SU-DHL-6 (cell line): ENCODE data around the gene KCNH8.

ENCODE experiments used
- H2AFZ ChIP-seq: fragments of 200-600 bp; sonication (generic); 2 replicates; pipeline ENCODE4 v1.6.1; 2014; ENCODE audit warnings: low read depth, mild to moderate bottlenecking, moderate library complexity, mixed read lengths, antibody characterized with exemption, low read length; ENCODE audit not compliant: severe bottlenecking
- H3F3A ChIP-seq: fragments of 200-600 bp; shearing (Covaris generic); 2 replicates; pipeline ENCODE4 v1.6.0; 2016; ENCODE audit warnings: antibody characterized with exemption, mild to moderate bottlenecking; ENCODE audit not compliant: insufficient read depth
- H3K27ac ChIP-seq: fragments of 200-600 bp; sonication (generic); 2 replicates; pipeline ENCODE4 v1.5.1; 2016; ENCODE audit warnings: low read depth, mild to moderate bottlenecking, low read length, moderate library complexity, mixed read lengths
- H3K27me3 ChIP-seq: fragments of 200-600 bp; sonication (generic), shearing (Covaris generic); 2 replicates; pipeline ENCODE4 v1.6.0; 2014; ENCODE audit warnings: mild to moderate bottlenecking, low read length
- H3K36me3 ChIP-seq: fragments of 200-600 bp; sonication (generic); 2 replicates; pipeline ENCODE4 v1.6.1; 2014; ENCODE audit warnings: mild to moderate bottlenecking, low read length, mixed read lengths
- H3K4me2 ChIP-seq: fragments of 300-600, 200-600 bp; shearing (Covaris generic), sonication (generic); 2 replicates; pipeline ENCODE4 v1.6.0; 2014; ENCODE audit warnings: low read length, low read depth, mild to moderate bottlenecking; ENCODE audit not compliant: poor library complexity, severe bottlenecking
- H3K4me3 ChIP-seq: fragments of 200-600 bp; sonication (generic); 2 replicates; pipeline ENCODE4 v1.5.1; 2014; ENCODE audit warnings: antibody characterized with exemption, low read length, mild to moderate bottlenecking, mixed read lengths; ENCODE audit not compliant: insufficient read depth, poor library complexity, severe bottlenecking
- H3K79me2 ChIP-seq: fragments of 200-600 bp; sonication (generic); 2 replicates; pipeline ENCODE4 v1.6.1; 2014; ENCODE audit warnings: mild to moderate bottlenecking, low read length, moderate library complexity; ENCODE audit not compliant: insufficient read depth
- H3K9ac ChIP-seq: fragments of 200-600 bp; sonication (generic); 2 replicates; pipeline ENCODE4 v1.7.0; 2014; ENCODE audit warnings: mild to moderate bottlenecking, low read length
- H3K9me2 ChIP-seq: fragments of 200-600 bp; sonication (generic); replicated peaks from 2 replicates; pipeline ENCODE4 v1.6.1; 2014; ENCODE audit warnings: low read length; ENCODE audit not compliant: insufficient read depth
- H3K9me3 ChIP-seq: fragments of 200-600 bp; sonication (generic); 2 replicates; pipeline ENCODE4 v1.6.1; 2014; ENCODE audit warnings: low read length, mixed read lengths; ENCODE audit not compliant: insufficient read depth
- H4K20me1 ChIP-seq: fragments of 200-600 bp; sonication (generic); 2 replicates; pipeline ENCODE4 v1.6.1; 2014; ENCODE audit warnings: low read depth, mild to moderate bottlenecking, antibody characterized with exemption, low read length, moderate library complexity, mixed read lengths
- EZH2phosphoT487 ChIP-seq: fragments of 200-600 bp; sonication (generic), shearing (Covaris generic); conservative IDR thresholded peaks from 2 replicates; pipeline ENCODE4 v1.6.1; 2018; ENCODE audit warnings: mild to moderate bottlenecking, antibody characterized with exemption, low read length, moderate library complexity, mixed read lengths
- TF ChIP-seq, protein P1 (sequence below): fragments of 200-600 bp; sonication (generic); IDR thresholded peaks from one replicate; pipeline ENCODE4 v1.5.1; 2017; ENCODE audit warnings: antibody characterized with exemption, mild to moderate bottlenecking, low read length, moderate library complexity; ENCODE audit not compliant: insufficient read depth, poor library complexity, severe bottlenecking

KCNH8 gene

DNA sequence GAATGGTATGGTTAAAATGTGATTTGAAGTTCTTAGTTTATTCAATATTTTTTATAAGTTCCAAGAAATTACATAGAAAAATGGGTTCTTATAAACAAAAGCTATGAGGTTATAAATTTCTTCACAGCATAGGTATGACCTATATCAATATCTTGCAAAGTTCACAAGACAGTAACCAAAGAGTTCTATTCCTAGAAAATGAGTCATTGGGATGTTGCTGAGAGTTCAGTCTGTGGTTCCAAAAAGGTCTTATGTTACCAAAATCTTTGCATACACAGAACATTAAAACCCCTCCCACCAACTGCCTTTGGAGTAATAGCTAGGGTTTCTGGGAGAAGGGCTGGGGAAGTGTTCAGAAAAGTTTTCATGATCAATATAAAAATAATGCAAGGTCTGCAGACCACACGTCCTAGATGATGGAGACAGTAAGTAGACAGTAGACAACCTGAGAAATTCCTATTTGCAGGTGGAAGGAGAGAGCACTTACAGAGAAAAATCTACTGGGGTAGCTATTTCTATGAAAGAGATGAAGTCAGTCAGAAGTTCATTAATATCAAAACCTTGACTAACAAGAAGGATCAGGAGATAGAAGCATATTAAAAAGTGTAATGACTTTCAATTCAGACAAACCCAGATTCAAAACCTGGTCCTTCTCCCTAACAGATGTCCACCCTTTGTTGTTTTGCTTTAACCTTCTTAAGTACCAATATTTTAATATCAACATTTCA lies 279.3 kb downstream of the KCNH8 start:
- TF ChIP-seq EZH2phosphoT487, result no peak
- TF ChIP-seq, protein P1, sequence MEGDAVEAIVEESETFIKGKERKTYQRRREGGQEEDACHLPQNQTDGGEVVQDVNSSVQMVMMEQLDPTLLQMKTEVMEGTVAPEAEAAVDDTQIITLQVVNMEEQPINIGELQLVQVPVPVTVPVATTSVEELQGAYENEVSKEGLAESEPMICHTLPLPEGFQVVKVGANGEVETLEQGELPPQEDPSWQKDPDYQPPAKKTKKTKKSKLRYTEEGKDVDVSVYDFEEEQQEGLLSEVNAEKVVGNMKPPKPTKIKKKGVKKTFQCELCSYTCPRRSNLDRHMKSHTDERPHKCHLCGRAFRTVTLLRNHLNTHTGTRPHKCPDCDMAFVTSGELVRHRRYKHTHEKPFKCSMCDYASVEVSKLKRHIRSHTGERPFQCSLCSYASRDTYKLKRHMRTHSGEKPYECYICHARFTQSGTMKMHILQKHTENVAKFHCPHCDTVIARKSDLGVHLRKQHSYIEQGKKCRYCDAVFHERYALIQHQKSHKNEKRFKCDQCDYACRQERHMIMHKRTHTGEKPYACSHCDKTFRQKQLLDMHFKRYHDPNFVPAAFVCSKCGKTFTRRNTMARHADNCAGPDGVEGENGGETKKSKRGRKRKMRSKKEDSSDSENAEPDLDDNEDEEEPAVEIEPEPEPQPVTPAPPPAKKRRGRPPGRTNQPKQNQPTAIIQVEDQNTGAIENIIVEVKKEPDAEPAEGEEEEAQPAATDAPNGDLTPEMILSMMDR, result no peak
- no peaks in the 10 kb centered on the region for H3K9me2 ChIP-seq

DNA sequence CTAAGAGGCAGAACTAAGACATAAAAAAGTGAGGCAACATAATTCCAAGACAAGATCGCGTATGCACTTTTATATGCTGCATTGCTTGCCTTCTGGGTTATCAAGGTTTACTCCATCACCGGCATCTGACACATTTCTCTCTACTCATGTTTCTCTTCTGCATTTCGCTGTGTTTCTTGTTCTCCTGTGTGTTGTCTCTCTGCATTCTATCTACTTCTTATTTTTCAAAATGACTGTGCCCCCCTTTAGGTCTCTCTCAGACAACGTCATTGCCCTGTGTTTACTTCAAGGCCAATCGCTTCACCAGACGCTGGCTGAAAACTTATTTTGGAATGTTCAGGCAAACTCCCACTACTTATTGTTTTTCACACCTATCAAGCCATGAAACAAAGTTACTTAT lies 280.4 kb downstream of the KCNH8 start:
- no peak overlapping the region for H3K4me2 ChIP-seq
- no peaks in the 10 kb centered on the region for H3K79me2 ChIP-seq
- H3K4me3 ChIP-seq, result no peak overlapping the region
- H3K9me2 ChIP-seq, result no peaks in the 10 kb centered on the region
- TF ChIP-seq EZH2phosphoT487, result no peak
- TF ChIP-seq, protein P1, result no peak
- no peaks in the 10 kb centered on the region for H4K20me1 ChIP-seq
- no peaks in the 10 kb centered on the region for H3K36me3 ChIP-seq
- no peaks in the 10 kb centered on the region for H3K27me3 ChIP-seq
- no peak overlapping the region for H3K9ac ChIP-seq
- no peak overlapping the region for H2AFZ ChIP-seq
- H3K9me3 ChIP-seq, result no peaks in the 10 kb centered on the region
- H3K27ac ChIP-seq, result no peak overlapping the region
- H3F3A ChIP-seq, result no peaks in the 10 kb centered on the region

More for the DNA sequence above, 279.3 kb downstream of the KCNH8 start:
- no peaks in the 10 kb centered on the region for H4K20me1 ChIP-seq
- H3K79me2 ChIP-seq, result no peaks in the 10 kb centered on the region
- H3K27me3 ChIP-seq, result no peaks in the 10 kb centered on the region
- H3K36me3 ChIP-seq, result no peaks in the 10 kb centered on the region
- no peaks in the 10 kb centered on the region for H3K9me3 ChIP-seq
- no peak overlapping the region for H2AFZ ChIP-seq
- no peak overlapping the region for H3K9ac ChIP-seq
- no peak overlapping the region for H3K4me2 ChIP-seq
- H3K27ac ChIP-seq, result no peak overlapping the region
- no peaks in the 10 kb centered on the region for H3F3A ChIP-seq
- H3K4me3 ChIP-seq, result no peak overlapping the region

DNA sequence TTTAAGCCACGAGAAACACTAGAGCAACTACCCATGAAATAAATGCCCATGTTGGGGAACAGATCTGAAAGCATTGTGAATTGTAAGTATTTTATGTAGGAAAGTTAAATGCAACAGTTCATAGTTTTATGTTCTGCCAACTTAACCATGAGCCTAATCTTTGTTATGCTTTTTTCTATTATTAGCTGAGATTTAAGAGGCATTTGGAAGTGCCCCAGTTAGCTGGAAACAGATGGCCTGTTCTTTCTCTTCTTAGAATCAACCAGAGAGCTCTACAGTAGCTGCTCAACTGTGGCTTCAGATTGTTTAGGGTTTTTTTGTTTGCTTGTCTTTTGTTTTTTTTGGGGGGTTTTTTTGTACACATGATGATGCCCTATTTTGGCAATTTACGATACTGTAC lies 284.4 kb downstream of the KCNH8 start:
- Histone ChIP-seq H3K9me3 (no peaks in the 10 kb centered on the region), H2AFZ (no peak overlapping the region), H3K9ac (no peak overlapping the region), H3K4me2 (no peak overlapping the region), H3F3A (no peaks in the 10 kb centered on the region), H3K79me2 (no peaks in the 10 kb centered on the region), H3K27ac (no peak overlapping the region), H3K9me2 (no peaks in the 10 kb centered on the region), H3K27me3 (no peaks in the 10 kb centered on the region), H4K20me1 (no peaks in the 10 kb centered on the region), H3K4me3 (no peak overlapping the region), H3K36me3 (no peaks in the 10 kb centered on the region)
- TF ChIP-seq, protein P1, result no peak
- no peak for TF ChIP-seq EZH2phosphoT487
